H1 (cell line): ENCODE measurements around the gene PDXDC1. TPM values are rescaled to one million over a fixed set of nuclear protein-coding genes. Genes with fewer than 3 reads are reported as not detected.
"Not testable (repeated sequence)": the region's sequence is repeated elsewhere in the genome, so short reads cannot be mapped to it uniquely, and the experiment has no call there.

ENCODE experiments used
- CTCF ChIA-PET: fragments of 300-600 bp; sonication (Branson Sonifier 250); formaldehyde crosslinking; loops from one replicate; lab custom pipeline; 2021; ENCODE audit not compliant: partially characterized antibody; lab: Charles Lee
- POLR2A ChIA-PET: fragments of 300-600 bp; sonication (Branson Sonifier 250); formaldehyde crosslinking; loops from one replicate; lab custom pipeline; 2021; ENCODE audit warnings: inconsistent platforms; ENCODE audit not compliant: partially characterized antibody; lab: Charles Lee
- DNase-seq, 2 experiments: peaks; one replicate each; pipeline versions ENCODE4 v3.0.0 to v3.0.0-alpha.2; 2010 to 2022; ENCODE audit warnings: low spot score in 2 of 2, low read depth in 1 of 2, mixed read lengths in 1 of 2
- FAIRE-seq: peaks from 2 replicates; lab custom pipeline; 2011; peaks lifted over from hg19 to GRCh38; lab: Jason Lieb, UNC
- H2AFZ ChIP-seq: 2 replicates; pipeline ENCODE4 v1.8.1; 2012; ENCODE audit warnings: low read length, inconsistent platforms
- H2AK5ac ChIP-seq: 2 replicates; pipeline ENCODE4 v1.6.1; 2013; ENCODE audit warnings: low read depth, low read length
- H2BK120ac ChIP-seq: replicated peaks from 2 replicates; pipeline ENCODE3; 2013; ENCODE audit warnings: low read depth, low read length, inconsistent platforms
- H2BK12ac ChIP-seq: 2 replicates; pipeline ENCODE4 v1.6.1; 2013; ENCODE audit warnings: low read depth, low read length
- H2BK15ac ChIP-seq: 2 replicates; pipeline ENCODE4 v1.6.1; 2013; ENCODE audit warnings: low read length
- H2BK20ac ChIP-seq: 2 replicates; pipeline ENCODE4 v1.6.1; 2013; ENCODE audit warnings: low read length
- H2BK5ac ChIP-seq: 2 replicates; pipeline ENCODE4 v1.6.1; 2013; ENCODE audit warnings: low read depth, low read length
- H3K14ac ChIP-seq: 2 replicates; pipeline ENCODE4 v1.6.1; 2013; ENCODE audit warnings: inconsistent platforms; ENCODE audit not compliant: insufficient read length
- H3K18ac ChIP-seq: 2 replicates; pipeline ENCODE4 v1.6.1; 2013; ENCODE audit warnings: low read length; ENCODE audit errors: extremely low read depth
- H3K23ac ChIP-seq: 2 replicates; pipeline ENCODE4 v1.6.1; 2013; ENCODE audit warnings: inconsistent platforms; ENCODE audit not compliant: insufficient read length
- H3K23me2 ChIP-seq: 2 replicates; pipeline ENCODE4 v1.6.1; 2013; ENCODE audit warnings: low read depth, low read length
- H3K27ac ChIP-seq: 2 replicates; pipeline ENCODE4 v1.6.1; 2011; ENCODE audit warnings: low read depth, low read length, inconsistent platforms
- H3K27me3 ChIP-seq, 4 experiments: replicated peaks in 1 of 4; 1 replicate in 1 of 4; 2 replicates in 3 of 4; pipeline versions ENCODE4 v1.6.1 to v1.8.1; 2011 to 2013; ENCODE audit warnings: low read length in 3 of 4, mild to moderate bottlenecking in 3 of 4, inconsistent platforms in 2 of 4, mixed read lengths in 2 of 4, moderate library complexity in 1 of 4; ENCODE audit not compliant: control insufficient read depth in 3 of 4, insufficient read depth in 3 of 4; ENCODE audit errors: extremely low read depth in 1 of 4
- H3K36me3 ChIP-seq, 4 experiments: 2 replicates each; pipeline versions ENCODE4 v1.6.1 to v1.8.1; 2011 to 2013; ENCODE audit warnings: mild to moderate bottlenecking in 4 of 4, low read length in 3 of 4, moderate library complexity in 2 of 4, control low read depth in 1 of 4, inconsistent platforms in 1 of 4; ENCODE audit not compliant: insufficient read depth in 4 of 4, control insufficient read depth in 2 of 4
- H3K4ac ChIP-seq: replicated peaks from 2 replicates; pipeline ENCODE3; 2013; ENCODE audit warnings: low read length, low read depth, mixed read lengths, inconsistent platforms; ENCODE audit not compliant: insufficient read length
- H3K4me1 ChIP-seq, 4 experiments: replicated peaks in 1 of 4; 1 replicate in 1 of 4; 2 replicates in 3 of 4; pipeline versions ENCODE4 v1.6.1 to v1.8.1; 2011 to 2013; ENCODE audit warnings: low read length in 3 of 4, inconsistent platforms in 2 of 4, mixed read lengths in 1 of 4; ENCODE audit not compliant: insufficient read depth in 4 of 4, control insufficient read depth in 3 of 4
- H3K4me2 ChIP-seq, 2 experiments: 2 replicates each; pipeline versions ENCODE4 v1.6.1 to v1.8.1; 2011 to 2013; ENCODE audit warnings: low read depth in 2 of 2, low read length in 2 of 2, control low read depth in 1 of 2, inconsistent platforms in 1 of 2, mild to moderate bottlenecking in 1 of 2; ENCODE audit not compliant: insufficient read depth in 1 of 2
- H3K4me3 ChIP-seq, 4 experiments: fragments of 200-600, 300-600 bp in 1 of 4; sonication (generic), shearing (Covaris generic), sonication (Bioruptor Twin) in 1 of 4; 2 replicates each; pipeline versions ENCODE4 v1.5.1 to v1.8.1; 2011 to 2016; ENCODE audit warnings: low read length in 4 of 4, low read depth in 3 of 4, control low read depth in 2 of 4, inconsistent platforms in 2 of 4, mild to moderate bottlenecking in 2 of 4, mixed read lengths in 1 of 4, moderate library complexity in 1 of 4; ENCODE audit not compliant: insufficient read depth in 2 of 4; ENCODE audit errors: extremely low read depth in 1 of 4
- H3K56ac ChIP-seq: replicated peaks from 2 replicates; pipeline ENCODE3; 2013; ENCODE audit warnings: low read depth, mild to moderate bottlenecking, mixed read lengths, low read length, inconsistent platforms; ENCODE audit not compliant: insufficient read length
- H3K79me1 ChIP-seq: 2 replicates; pipeline ENCODE4 v1.6.1; 2013; ENCODE audit warnings: low read depth, low read length, control low read depth
- H3K79me2 ChIP-seq, 2 experiments: 2 replicates each; pipeline versions ENCODE4 v1.6.1 to v1.8.1; 2012 to 2013; ENCODE audit warnings: low read length in 2 of 2, mild to moderate bottlenecking in 2 of 2, inconsistent platforms in 1 of 2; ENCODE audit not compliant: insufficient read depth in 2 of 2, control insufficient read depth in 1 of 2
- H3K9ac ChIP-seq, 4 experiments: replicated peaks in 1 of 4; 1 replicate in 1 of 4; 2 replicates in 3 of 4; pipeline versions ENCODE4 v1.6.1 to v1.8.1; 2011 to 2013; ENCODE audit warnings: low read depth in 3 of 4, low read length in 3 of 4, control low read depth in 2 of 4, mild to moderate bottlenecking in 2 of 4, moderate library complexity in 2 of 4, inconsistent platforms in 1 of 4; ENCODE audit errors: extremely low read depth in 1 of 4
- H3K9me3 ChIP-seq, 2 experiments: 2 replicates each; pipeline versions ENCODE4 v1.6.1 to v1.8.1; 2012 to 2013; ENCODE audit warnings: mild to moderate bottlenecking in 2 of 2, moderate library complexity in 2 of 2, control low read depth in 1 of 2, inconsistent platforms in 1 of 2, low read depth in 1 of 2, low read length in 1 of 2, mixed read lengths in 1 of 2; ENCODE audit not compliant: insufficient read depth in 2 of 2
- H4K20me1 ChIP-seq, 2 experiments: replicated peaks in 1 of 2; 2 replicates each; pipeline versions ENCODE3 to v1.8.1; 2011 to 2013; ENCODE audit warnings: inconsistent platforms in 2 of 2, low read length in 2 of 2, mild to moderate bottlenecking in 1 of 2; ENCODE audit not compliant: insufficient read depth in 2 of 2, control insufficient read depth in 1 of 2
- H4K5ac ChIP-seq: 2 replicates; pipeline ENCODE4 v1.6.1; 2013; ENCODE audit warnings: low read length, low read depth, mixed read lengths, inconsistent platforms; ENCODE audit not compliant: insufficient read length
- H4K8ac ChIP-seq: 2 replicates; pipeline ENCODE4 v1.8.0; 2013; ENCODE audit warnings: mild to moderate bottlenecking, moderate library complexity, low read length, inconsistent platforms; ENCODE audit not compliant: insufficient read depth; ENCODE audit errors: extremely low read depth
- H4K91ac ChIP-seq: replicated peaks from 2 replicates; pipeline ENCODE3; 2013; ENCODE audit warnings: low read length, mixed read lengths, inconsistent platforms; ENCODE audit not compliant: insufficient read length
- WGBS, 2 experiments: shearing (Covaris generic) in 1 of 2; methylation state at CpG; one replicate each; pipeline versions ENCODE4 v1.1.6 to v1.1.7; 2013 to 2015; ENCODE audit warnings: low lambda C conversion rate in 2 of 2, mixed read lengths in 2 of 2, inconsistent platforms in 1 of 2, low coverage in 1 of 2, missing lambda C conversion rate in 1 of 2; ENCODE audit not compliant: insufficient replicate concordance in 2 of 2, insufficient coverage in 1 of 2, insufficient read length in 1 of 2; ENCODE audit errors: extremely low coverage in 1 of 2, missing lambda C conversion rate in 1 of 2; 5-methylcytosine and 5-hydroxymethylcytosine counted together
- polyA plus RNA-seq, 7 experiments: library from polyadenylated mRNA; depleted of rRNA in 3 of 7; stranded (reverse) in 5 of 7; unstranded in 2 of 7; fragments of >200 nt in 5 of 7; fragments of 200-250 nt in 2 of 7; gene quantifications; 1 replicate in 5 of 7; 2 replicates in 1 of 7; 4 replicates in 1 of 7; pipeline versions ENCODE4 v1.2.1 to v1.2.3, GENCODE V29; 2011 to 2013; ENCODE audit warnings: missing spikeins in 2 of 7, mixed read lengths in 2 of 7
- total RNA-seq: library from RNA; stranded (reverse); fragmentation: NEBNext Ultra II Directional; extraction: Animal tissue kit (Norgen Biotek cat#: 25700); gene quantifications from 2 replicates; pipeline ENCODE4 v1.2.1, GENCODE V29; 2021

The PDXDC1 gene
- total and polyA plus RNA-seq, 2 of the 8 experiments (the other 6 are each of a cell fraction or from before 2014, with no cell fraction given): 56.6 to 118 TPM

- H3K23ac ChIP-seq, H3K56ac ChIP-seq, POLR2A ChIA-PET, CTCF ChIA-PET, H3K14ac ChIP-seq, H3K4me3 ChIP-seq, H3K4me2 ChIP-seq, FAIRE-seq, H4K5ac ChIP-seq, H2AFZ ChIP-seq, H2AK5ac ChIP-seq, DNase-seq, H3K23me2 ChIP-seq, H2BK5ac ChIP-seq, H4K8ac ChIP-seq, H3K27me3 ChIP-seq, H3K27ac ChIP-seq, H3K79me1 ChIP-seq, H3K18ac ChIP-seq, H4K91ac ChIP-seq, H2BK15ac ChIP-seq, H3K9ac ChIP-seq, H4K20me1 ChIP-seq, H2BK20ac ChIP-seq, H3K36me3 ChIP-seq, H2BK12ac ChIP-seq, H2BK120ac ChIP-seq, H3K9me3 ChIP-seq, H3K4ac ChIP-seq: not testable (repeated sequence)
- Histone ChIP-seq H3K4me1 (peaks cover 5 to 24% (median 14%) of the 10 kb centered on the region in 4 experiments), H3K79me2 (peaks cover 7 to 55% of the 10 kb centered on the region in 2 experiments; a peak in 3 of 4 replicates)
- WGBS, 2 experiments: 88% methylated on average over 11 of the region's 27 CpGs; no CpG with 5 or more reads in 1 of the 2 experiments
Measured at GRCh38 chr16:15142107-15142890, 167.5 kb downstream of the PDXDC1 start.
